H1 (cell line): ENCODE data around the gene SEMA3E. TPM values are rescaled to one million over a fixed set of nuclear protein-coding genes. Genes with fewer than 3 reads are reported as not detected.

Experiments used
- CTCF ChIA-PET: fragments of 300-600 bp; sonication (Branson Sonifier 250); formaldehyde crosslinking; loops from one replicate; lab custom pipeline; 2021; ENCODE audit not compliant: partially characterized antibody; lab: Charles Lee
- POLR2A ChIA-PET: fragments of 300-600 bp; sonication (Branson Sonifier 250); formaldehyde crosslinking; loops from one replicate; lab custom pipeline; 2021; ENCODE audit warnings: inconsistent platforms; ENCODE audit not compliant: partially characterized antibody; lab: Charles Lee
- DNase-seq, 2 experiments: peaks; one replicate each; pipeline versions ENCODE4 v3.0.0 to v3.0.0-alpha.2; 2010 to 2022; ENCODE audit warnings: low spot score in 2 of 2, low read depth in 1 of 2, mixed read lengths in 1 of 2
- FAIRE-seq: peaks from 2 replicates; lab custom pipeline; 2011; peaks lifted over from hg19 to GRCh38; lab: Jason Lieb, UNC
- H2AFZ ChIP-seq: 2 replicates; pipeline ENCODE4 v1.8.1; 2012; ENCODE audit warnings: low read length, inconsistent platforms
- H2AK5ac ChIP-seq: 2 replicates; pipeline ENCODE4 v1.6.1; 2013; ENCODE audit warnings: low read depth, low read length
- H2BK120ac ChIP-seq: replicated peaks from 2 replicates; pipeline ENCODE3; 2013; ENCODE audit warnings: low read depth, low read length, inconsistent platforms
- H2BK12ac ChIP-seq: 2 replicates; pipeline ENCODE4 v1.6.1; 2013; ENCODE audit warnings: low read depth, low read length
- H2BK15ac ChIP-seq: 2 replicates; pipeline ENCODE4 v1.6.1; 2013; ENCODE audit warnings: low read length
- H2BK20ac ChIP-seq: 2 replicates; pipeline ENCODE4 v1.6.1; 2013; ENCODE audit warnings: low read length
- H2BK5ac ChIP-seq: 2 replicates; pipeline ENCODE4 v1.6.1; 2013; ENCODE audit warnings: low read depth, low read length
- H3K14ac ChIP-seq: 2 replicates; pipeline ENCODE4 v1.6.1; 2013; ENCODE audit warnings: inconsistent platforms; ENCODE audit not compliant: insufficient read length
- H3K18ac ChIP-seq: 2 replicates; pipeline ENCODE4 v1.6.1; 2013; ENCODE audit warnings: low read length; ENCODE audit errors: extremely low read depth
- H3K23ac ChIP-seq: 2 replicates; pipeline ENCODE4 v1.6.1; 2013; ENCODE audit warnings: inconsistent platforms; ENCODE audit not compliant: insufficient read length
- H3K23me2 ChIP-seq: 2 replicates; pipeline ENCODE4 v1.6.1; 2013; ENCODE audit warnings: low read depth, low read length
- H3K27ac ChIP-seq: 2 replicates; pipeline ENCODE4 v1.6.1; 2011; ENCODE audit warnings: low read depth, low read length, inconsistent platforms
- H3K27me3 ChIP-seq, 4 experiments: replicated peaks in 1 of 4; 1 replicate in 1 of 4; 2 replicates in 3 of 4; pipeline versions ENCODE4 v1.6.1 to v1.8.1; 2011 to 2013; ENCODE audit warnings: low read length in 3 of 4, mild to moderate bottlenecking in 3 of 4, inconsistent platforms in 2 of 4, mixed read lengths in 2 of 4, moderate library complexity in 1 of 4; ENCODE audit not compliant: control insufficient read depth in 3 of 4, insufficient read depth in 3 of 4; ENCODE audit errors: extremely low read depth in 1 of 4
- H3K36me3 ChIP-seq, 4 experiments: 2 replicates each; pipeline versions ENCODE4 v1.6.1 to v1.8.1; 2011 to 2013; ENCODE audit warnings: mild to moderate bottlenecking in 4 of 4, low read length in 3 of 4, moderate library complexity in 2 of 4, control low read depth in 1 of 4, inconsistent platforms in 1 of 4; ENCODE audit not compliant: insufficient read depth in 4 of 4, control insufficient read depth in 2 of 4
- H3K4ac ChIP-seq: replicated peaks from 2 replicates; pipeline ENCODE3; 2013; ENCODE audit warnings: low read length, low read depth, mixed read lengths, inconsistent platforms; ENCODE audit not compliant: insufficient read length
- H3K4me1 ChIP-seq, 4 experiments: replicated peaks in 1 of 4; 1 replicate in 1 of 4; 2 replicates in 3 of 4; pipeline versions ENCODE4 v1.6.1 to v1.8.1; 2011 to 2013; ENCODE audit warnings: low read length in 3 of 4, inconsistent platforms in 2 of 4, mixed read lengths in 1 of 4; ENCODE audit not compliant: insufficient read depth in 4 of 4, control insufficient read depth in 3 of 4
- H3K4me2 ChIP-seq, 2 experiments: 2 replicates each; pipeline versions ENCODE4 v1.6.1 to v1.8.1; 2011 to 2013; ENCODE audit warnings: low read depth in 2 of 2, low read length in 2 of 2, control low read depth in 1 of 2, inconsistent platforms in 1 of 2, mild to moderate bottlenecking in 1 of 2; ENCODE audit not compliant: insufficient read depth in 1 of 2
- H3K4me3 ChIP-seq, 4 experiments: fragments of 200-600, 300-600 bp in 1 of 4; sonication (generic), shearing (Covaris generic), sonication (Bioruptor Twin) in 1 of 4; 2 replicates each; pipeline versions ENCODE4 v1.5.1 to v1.8.1; 2011 to 2016; ENCODE audit warnings: low read length in 4 of 4, low read depth in 3 of 4, control low read depth in 2 of 4, inconsistent platforms in 2 of 4, mild to moderate bottlenecking in 2 of 4, mixed read lengths in 1 of 4, moderate library complexity in 1 of 4; ENCODE audit not compliant: insufficient read depth in 2 of 4; ENCODE audit errors: extremely low read depth in 1 of 4
- H3K56ac ChIP-seq: replicated peaks from 2 replicates; pipeline ENCODE3; 2013; ENCODE audit warnings: low read depth, mild to moderate bottlenecking, mixed read lengths, low read length, inconsistent platforms; ENCODE audit not compliant: insufficient read length
- H3K79me1 ChIP-seq: 2 replicates; pipeline ENCODE4 v1.6.1; 2013; ENCODE audit warnings: low read depth, low read length, control low read depth
- H3K79me2 ChIP-seq, 2 experiments: 2 replicates each; pipeline versions ENCODE4 v1.6.1 to v1.8.1; 2012 to 2013; ENCODE audit warnings: low read length in 2 of 2, mild to moderate bottlenecking in 2 of 2, inconsistent platforms in 1 of 2; ENCODE audit not compliant: insufficient read depth in 2 of 2, control insufficient read depth in 1 of 2
- H3K9ac ChIP-seq, 4 experiments: replicated peaks in 1 of 4; 1 replicate in 1 of 4; 2 replicates in 3 of 4; pipeline versions ENCODE4 v1.6.1 to v1.8.1; 2011 to 2013; ENCODE audit warnings: low read depth in 3 of 4, low read length in 3 of 4, control low read depth in 2 of 4, mild to moderate bottlenecking in 2 of 4, moderate library complexity in 2 of 4, inconsistent platforms in 1 of 4; ENCODE audit errors: extremely low read depth in 1 of 4
- H3K9me3 ChIP-seq, 2 experiments: 2 replicates each; pipeline versions ENCODE4 v1.6.1 to v1.8.1; 2012 to 2013; ENCODE audit warnings: mild to moderate bottlenecking in 2 of 2, moderate library complexity in 2 of 2, control low read depth in 1 of 2, inconsistent platforms in 1 of 2, low read depth in 1 of 2, low read length in 1 of 2, mixed read lengths in 1 of 2; ENCODE audit not compliant: insufficient read depth in 2 of 2
- H4K20me1 ChIP-seq, 2 experiments: replicated peaks in 1 of 2; 2 replicates each; pipeline versions ENCODE3 to v1.8.1; 2011 to 2013; ENCODE audit warnings: inconsistent platforms in 2 of 2, low read length in 2 of 2, mild to moderate bottlenecking in 1 of 2; ENCODE audit not compliant: insufficient read depth in 2 of 2, control insufficient read depth in 1 of 2
- H4K5ac ChIP-seq: 2 replicates; pipeline ENCODE4 v1.6.1; 2013; ENCODE audit warnings: low read length, low read depth, mixed read lengths, inconsistent platforms; ENCODE audit not compliant: insufficient read length
- H4K8ac ChIP-seq: 2 replicates; pipeline ENCODE4 v1.8.0; 2013; ENCODE audit warnings: mild to moderate bottlenecking, moderate library complexity, low read length, inconsistent platforms; ENCODE audit not compliant: insufficient read depth; ENCODE audit errors: extremely low read depth
- H4K91ac ChIP-seq: replicated peaks from 2 replicates; pipeline ENCODE3; 2013; ENCODE audit warnings: low read length, mixed read lengths, inconsistent platforms; ENCODE audit not compliant: insufficient read length
- CREB1 ChIP-seq: IDR thresholded peaks from 2 replicates; pipeline ENCODE4 v1.6.1; 2012; ENCODE audit warnings: inconsistent platforms
- MAFK ChIP-seq: IDR thresholded peaks from 2 replicates; pipeline ENCODE4 v1.6.1; 2012; ENCODE audit warnings: low read depth, mild to moderate bottlenecking, improper control_type of control experiment, low read length
- POLR2A ChIP-seq, 2 experiments: IDR thresholded peaks; 1 replicate in 1 of 2; 2 replicates in 1 of 2; pipeline ENCODE4 v1.6.1; 2011; ENCODE audit warnings: low read depth in 2 of 2, low read length in 2 of 2, mild to moderate bottlenecking in 2 of 2; ENCODE audit errors: control extremely low read depth in 1 of 2
- WGBS, 2 experiments: shearing (Covaris generic) in 1 of 2; methylation state at CpG; one replicate each; pipeline versions ENCODE4 v1.1.6 to v1.1.7; 2013 to 2015; ENCODE audit warnings: low lambda C conversion rate in 2 of 2, mixed read lengths in 2 of 2, inconsistent platforms in 1 of 2, low coverage in 1 of 2, missing lambda C conversion rate in 1 of 2; ENCODE audit not compliant: insufficient replicate concordance in 2 of 2, insufficient coverage in 1 of 2, insufficient read length in 1 of 2; ENCODE audit errors: extremely low coverage in 1 of 2, missing lambda C conversion rate in 1 of 2; 5-methylcytosine and 5-hydroxymethylcytosine counted together
- polyA plus RNA-seq, 7 experiments: library from polyadenylated mRNA; depleted of rRNA in 3 of 7; stranded (reverse) in 5 of 7; unstranded in 2 of 7; fragments of >200 nt in 5 of 7; fragments of 200-250 nt in 2 of 7; gene quantifications; 1 replicate in 5 of 7; 2 replicates in 1 of 7; 4 replicates in 1 of 7; pipeline versions ENCODE4 v1.2.1 to v1.2.3, GENCODE V29; 2011 to 2013; ENCODE audit warnings: missing spikeins in 2 of 7, mixed read lengths in 2 of 7
- total RNA-seq: library from RNA; stranded (reverse); fragmentation: NEBNext Ultra II Directional; extraction: Animal tissue kit (Norgen Biotek cat#: 25700); gene quantifications from 2 replicates; pipeline ENCODE4 v1.2.1, GENCODE V29; 2021

The SEMA3E gene
- total and polyA plus RNA-seq, 2 of the 8 experiments (the other 6 are each of a cell fraction or from before 2014, with no cell fraction given), result 0.93 to 0.94 TPM

DNA sequence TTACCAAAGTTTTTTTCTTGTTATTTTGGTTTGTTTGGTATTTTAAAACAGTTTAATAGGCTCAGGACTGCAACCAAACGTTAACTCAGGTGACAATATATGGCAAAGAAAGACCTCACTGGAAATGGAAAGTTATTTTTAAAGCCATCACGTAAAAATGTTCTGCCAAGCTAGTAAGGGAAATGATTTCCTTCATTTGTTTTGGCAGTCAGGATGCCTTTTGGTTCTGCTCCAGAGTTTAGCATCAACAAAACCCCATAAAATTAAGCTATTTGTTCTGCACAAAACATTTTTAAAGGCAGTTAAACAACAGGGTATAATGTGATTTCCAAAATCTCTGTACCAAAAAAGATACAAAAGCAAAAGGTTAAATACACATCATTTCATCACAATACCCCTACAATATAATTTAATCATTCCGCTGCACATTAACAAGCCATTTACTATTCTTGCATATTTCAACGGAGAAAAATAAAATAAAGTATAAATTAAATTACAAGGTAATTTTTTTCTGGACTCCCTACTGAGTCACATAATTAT is 172.4 kb downstream of the SEMA3E start:
- no peak overlapping the region for H2BK5ac ChIP-seq
- H3K4me1 ChIP-seq, result no peaks in the 10 kb centered on the region; a peak in 1 of 7 replicates
- no peak overlapping the region for H3K4me2 ChIP-seq
- FAIRE-seq (no peak), DNase-seq (no peak)
- no peak overlapping the region for H3K4me3 ChIP-seq
- H3K9me3 ChIP-seq, result no peaks in the 10 kb centered on the region
- POLR2A ChIA-PET, result interaction anchor here (1.5 to 7.6 kb wide), 3 partner anchors 9 to 63 kb away, joined by 9 to 47 read pairs (median 43); no protein-coding TSS in a partner anchor
- H2BK20ac ChIP-seq, result no peak overlapping the region
- H2BK15ac ChIP-seq, result no peak overlapping the region
- no peak for TF ChIP-seq MAFK
- peak in 1 of 2 experiments; percentile 34; a peak in 1 of 3 replicates for TF ChIP-seq POLR2A (IDR thresholded peaks at IDR 0.05; ENCODE audit: control extremely low read depth in 1 of 2, low read depth in 2 of 2, low read length in 2 of 2)
- no peak for TF ChIP-seq CREB1
- H3K79me2 ChIP-seq, result no peaks in the 10 kb centered on the region
- H2AFZ ChIP-seq, result no peak overlapping the region
- no peak overlapping the region for H3K56ac ChIP-seq
- no peak overlapping the region for H3K14ac ChIP-seq
- H4K5ac ChIP-seq, result no peak overlapping the region
- H2BK12ac ChIP-seq, result no peak overlapping the region
- CTCF ChIA-PET, result interaction anchor here (1.0 to 3.0 kb wide), 3 partner anchors 10 to 64 kb away, joined by 3 to 28 read pairs (median 15); no protein-coding TSS in a partner anchor
- no peaks in the 10 kb centered on the region; a peak in 1 of 7 replicates for H3K27me3 ChIP-seq
- H3K27ac ChIP-seq, result no peak overlapping the region
- H3K4ac ChIP-seq, result no peak overlapping the region
- no peak overlapping the region for H2AK5ac ChIP-seq
- H3K18ac ChIP-seq, result no peak overlapping the region
- no peak overlapping the region for H2BK120ac ChIP-seq
- H3K9ac ChIP-seq, result no peak overlapping the region
- H4K8ac ChIP-seq, result no peak overlapping the region
- WGBS, 2 experiments, result 79 to 100% methylated on average over 2 to 4 of the region's 4 CpGs
- H3K23ac ChIP-seq, result no peak overlapping the region
- no peaks in the 10 kb centered on the region for H3K79me1 ChIP-seq
- no peaks in the 10 kb centered on the region for H4K20me1 ChIP-seq
- H3K23me2 ChIP-seq, result no peaks in the 10 kb centered on the region
- H4K91ac ChIP-seq, result no peak overlapping the region
- H3K36me3 ChIP-seq, result no peaks in the 10 kb centered on the region
